ENCODE results near the gene LBR.

DNA sequence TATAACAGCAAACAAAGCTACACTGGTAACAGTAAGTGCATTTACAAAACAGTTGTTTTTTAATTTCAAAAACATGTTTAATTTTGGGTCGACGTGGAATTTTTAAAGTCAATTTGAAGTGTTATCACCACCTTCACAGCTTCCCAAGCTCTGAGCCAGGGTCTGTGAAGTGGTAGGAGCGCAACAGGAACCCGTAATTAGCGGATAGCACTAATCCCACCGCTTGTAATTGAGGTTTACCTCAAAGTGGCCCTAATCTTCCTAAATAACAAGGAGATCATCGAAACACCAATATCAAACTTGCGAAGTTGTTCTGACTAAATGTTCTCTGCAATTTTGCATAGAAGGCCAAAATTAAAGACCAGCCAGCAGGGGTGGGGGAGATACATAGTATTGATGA, 18.8 kb downstream of the LBR start:
- TF ChIP-seq, protein P1, sequence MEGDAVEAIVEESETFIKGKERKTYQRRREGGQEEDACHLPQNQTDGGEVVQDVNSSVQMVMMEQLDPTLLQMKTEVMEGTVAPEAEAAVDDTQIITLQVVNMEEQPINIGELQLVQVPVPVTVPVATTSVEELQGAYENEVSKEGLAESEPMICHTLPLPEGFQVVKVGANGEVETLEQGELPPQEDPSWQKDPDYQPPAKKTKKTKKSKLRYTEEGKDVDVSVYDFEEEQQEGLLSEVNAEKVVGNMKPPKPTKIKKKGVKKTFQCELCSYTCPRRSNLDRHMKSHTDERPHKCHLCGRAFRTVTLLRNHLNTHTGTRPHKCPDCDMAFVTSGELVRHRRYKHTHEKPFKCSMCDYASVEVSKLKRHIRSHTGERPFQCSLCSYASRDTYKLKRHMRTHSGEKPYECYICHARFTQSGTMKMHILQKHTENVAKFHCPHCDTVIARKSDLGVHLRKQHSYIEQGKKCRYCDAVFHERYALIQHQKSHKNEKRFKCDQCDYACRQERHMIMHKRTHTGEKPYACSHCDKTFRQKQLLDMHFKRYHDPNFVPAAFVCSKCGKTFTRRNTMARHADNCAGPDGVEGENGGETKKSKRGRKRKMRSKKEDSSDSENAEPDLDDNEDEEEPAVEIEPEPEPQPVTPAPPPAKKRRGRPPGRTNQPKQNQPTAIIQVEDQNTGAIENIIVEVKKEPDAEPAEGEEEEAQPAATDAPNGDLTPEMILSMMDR (conservative IDR thresholded peaks at IDR 0.05): no peak
- no peak for TF ChIP-seq ZFX (IDR thresholded peaks at IDR 0.05)

Measured in C4-2B (cell line).